Cardiac fibroblast (primary cell): Measurements from ENCODE around the gene FAM83B.

Source experiments
- DNase-seq, 2 donors: peaks; one replicate each; pipeline versions ENCODE4 v3.0.0 to v3.0.0-alpha.2; 2010; ENCODE audit warnings: low read depth in 2 of 2
- H3K4me3 ChIP-seq, 2 donors: replicated peaks in 1 of 2; 1 replicate in 1 of 2; 2 replicates in 1 of 2; pipeline ENCODE4 v1.5.1; 2011; ENCODE audit warnings: low read depth in 2 of 2, low read length in 2 of 2, mild to moderate bottlenecking in 2 of 2, moderate library complexity in 1 of 2
- CTCF ChIP-seq: IDR thresholded peaks from one replicate; pipeline ENCODE4 v1.5.1; 2011; ENCODE audit warnings: low read depth, mild to moderate bottlenecking, low read length, inconsistent platforms

The FAM83B gene

DNA sequence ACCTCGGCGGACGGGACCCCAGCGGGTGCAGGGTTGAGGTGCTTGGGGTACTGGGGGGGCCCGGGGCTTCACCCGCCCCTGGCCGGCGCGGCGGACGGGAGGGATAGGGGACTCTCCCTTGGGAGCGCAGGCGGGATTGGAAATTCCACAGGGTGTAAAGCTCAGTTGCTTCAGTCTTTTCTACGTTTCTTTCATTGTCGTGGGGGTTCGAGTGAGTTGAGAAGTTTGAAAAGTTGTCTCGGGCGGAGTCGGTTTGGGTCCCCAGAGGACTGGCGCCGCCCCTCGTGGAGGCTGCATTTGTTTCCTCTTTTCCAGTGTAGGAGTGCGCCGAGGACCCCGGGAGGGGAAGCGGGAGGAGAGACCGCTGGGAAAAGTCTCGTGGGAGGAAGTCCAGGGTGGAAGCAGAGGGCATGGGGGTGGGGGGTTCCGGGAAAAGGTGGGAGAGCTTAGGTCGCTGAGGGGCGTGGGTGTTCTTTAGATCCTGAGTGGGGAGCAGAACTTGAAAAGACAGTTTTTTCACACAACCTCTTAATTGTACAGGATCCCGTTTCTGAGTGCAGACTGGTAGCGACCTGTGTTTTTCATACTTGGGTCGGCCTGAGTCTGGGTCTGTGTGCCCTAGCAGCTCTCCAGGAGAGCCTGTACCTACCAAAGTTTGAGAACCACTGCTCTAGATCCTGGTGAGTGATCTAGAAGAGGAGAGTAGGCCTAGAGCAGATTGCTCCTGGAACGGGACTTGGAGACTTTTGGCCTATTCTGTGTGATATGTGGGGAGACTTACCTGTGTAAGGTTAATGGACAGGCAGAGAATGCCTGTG, 495 bp downstream of the FAM83B start:
- peak overlapping the region in 1 of 2 donors; percentile 43 for H3K4me3 ChIP-seq
- TF ChIP-seq CTCF: no peak
- DNase-seq: peak in 1 of 2 donors; percentile 4

DNA sequence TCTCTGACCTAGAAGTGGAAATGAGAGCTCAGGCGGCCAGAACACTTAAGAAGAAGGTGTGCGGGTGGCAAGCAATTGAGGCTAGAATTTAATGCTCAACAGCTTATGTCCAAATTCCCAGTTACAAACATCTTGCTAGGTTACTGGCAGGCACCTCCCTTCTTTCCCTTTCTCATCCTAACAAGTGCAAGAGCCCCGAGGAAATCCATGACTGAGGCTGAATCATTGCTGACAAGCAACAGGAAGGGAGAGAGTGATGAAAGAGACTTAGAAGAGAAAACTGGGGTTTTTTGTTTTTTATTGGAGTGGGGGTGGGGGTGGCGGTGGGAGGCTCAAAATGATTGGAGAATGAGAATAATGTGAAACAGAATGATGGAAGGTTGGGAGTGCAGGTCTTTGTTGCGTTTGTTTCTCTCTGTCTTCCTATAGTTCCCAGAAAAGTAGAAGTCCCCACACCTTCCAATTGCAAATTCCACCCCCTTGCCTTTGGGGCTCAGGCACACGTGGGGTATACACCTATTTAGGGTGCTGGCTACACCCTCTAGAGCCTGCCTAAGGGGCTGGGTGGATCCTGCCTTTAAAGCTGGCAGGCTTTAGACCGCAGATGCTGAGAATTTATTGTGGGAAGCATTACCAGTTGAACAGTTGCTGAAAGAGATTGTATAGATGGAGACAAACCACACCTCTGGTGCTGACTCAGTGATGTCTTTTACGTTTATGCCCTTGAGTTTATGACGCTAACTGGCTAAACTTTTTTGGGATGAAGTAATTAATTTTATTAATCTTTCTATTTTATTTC, 1.4 kb downstream of the FAM83B start:
- DNase-seq: peak; percentile 16 to 18
- no peak for TF ChIP-seq CTCF
- no peak overlapping the region for H3K4me3 ChIP-seq

GRCh38 chr6:54850114-54850513, 3.5 kb downstream of the FAM83B start:
- H3K4me3 ChIP-seq: no peak overlapping the region
- TF ChIP-seq CTCF: no peak
- no peak for DNase-seq

DNA sequence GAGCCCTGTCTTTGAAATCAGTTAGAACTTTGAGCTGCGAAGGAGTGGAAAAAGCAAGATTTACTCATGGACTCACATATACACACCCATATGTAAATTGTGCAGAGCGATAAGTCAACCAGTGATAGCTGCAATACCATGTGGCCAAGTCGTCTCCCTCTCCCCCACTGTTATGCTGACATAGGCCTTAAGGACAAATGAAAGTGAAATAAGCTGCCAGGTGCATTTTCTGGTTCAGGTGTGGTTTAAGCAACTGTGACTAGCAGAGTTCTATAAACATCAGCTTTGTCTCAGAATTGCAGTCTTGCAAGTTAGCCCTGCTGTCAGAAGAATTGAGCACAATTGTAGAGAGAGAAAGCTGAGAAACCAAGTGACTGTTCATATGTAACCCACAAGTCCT, 9.6 kb downstream of the FAM83B start:
- no peak for DNase-seq
- H3K4me3 ChIP-seq: no peak overlapping the region
- TF ChIP-seq CTCF: no peak

GRCh38 chr6:54860132-54860531, 13.6 kb downstream of the FAM83B start:
- no peak for TF ChIP-seq CTCF
- no peak overlapping the region for H3K4me3 ChIP-seq
- DNase-seq: no peak

- H3K4me3 ChIP-seq: no peak overlapping the region
- DNase-seq: peak; percentile 6 to 20
- TF ChIP-seq CTCF: no peak
Measured at GRCh38 chr6:54860739-54861138, 14.2 kb downstream of the FAM83B start.
